Stimulated activated CD8-positive, alpha-beta memory T cell treated with anti-CD3 and anti-CD28 coated beads, Interleukin-4, amount 100 ng/mL, for 4 hours (primary cell): ENCODE data around the gene THSD4.

ENCODE experiments used
- DNase-seq, 2 donors: peaks; one replicate each; pipeline ENCODE4 v3.0.0-alpha.2; 2020; ENCODE audit warnings: low read depth in 2 of 2, low spot score in 1 of 2

THSD4 gene

GRCh38 chr15:71798641-71799040 is 683.4 kb downstream of the THSD4 start:
- DNase-seq = no peak

DNA sequence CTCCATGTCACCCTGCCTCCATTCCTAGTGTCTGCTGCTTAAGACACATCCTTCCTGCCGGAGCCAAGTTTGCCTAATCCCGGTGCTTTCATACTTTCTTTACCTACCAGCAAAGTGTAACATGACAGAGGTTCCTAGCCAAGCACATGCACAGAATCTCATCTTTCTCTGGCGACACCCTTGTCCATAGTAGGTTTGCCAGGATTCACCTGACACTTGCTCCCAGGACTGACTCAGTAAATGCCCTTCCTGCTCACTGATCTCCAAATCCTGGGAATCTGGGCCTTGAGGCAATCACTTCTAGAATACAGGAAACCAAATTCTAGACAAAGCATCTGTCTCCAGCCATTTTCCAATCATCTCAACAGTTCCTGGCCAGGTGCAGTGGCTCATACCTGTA is 684.9 kb downstream of the THSD4 start:
- DNase-seq = no peak

DNA sequence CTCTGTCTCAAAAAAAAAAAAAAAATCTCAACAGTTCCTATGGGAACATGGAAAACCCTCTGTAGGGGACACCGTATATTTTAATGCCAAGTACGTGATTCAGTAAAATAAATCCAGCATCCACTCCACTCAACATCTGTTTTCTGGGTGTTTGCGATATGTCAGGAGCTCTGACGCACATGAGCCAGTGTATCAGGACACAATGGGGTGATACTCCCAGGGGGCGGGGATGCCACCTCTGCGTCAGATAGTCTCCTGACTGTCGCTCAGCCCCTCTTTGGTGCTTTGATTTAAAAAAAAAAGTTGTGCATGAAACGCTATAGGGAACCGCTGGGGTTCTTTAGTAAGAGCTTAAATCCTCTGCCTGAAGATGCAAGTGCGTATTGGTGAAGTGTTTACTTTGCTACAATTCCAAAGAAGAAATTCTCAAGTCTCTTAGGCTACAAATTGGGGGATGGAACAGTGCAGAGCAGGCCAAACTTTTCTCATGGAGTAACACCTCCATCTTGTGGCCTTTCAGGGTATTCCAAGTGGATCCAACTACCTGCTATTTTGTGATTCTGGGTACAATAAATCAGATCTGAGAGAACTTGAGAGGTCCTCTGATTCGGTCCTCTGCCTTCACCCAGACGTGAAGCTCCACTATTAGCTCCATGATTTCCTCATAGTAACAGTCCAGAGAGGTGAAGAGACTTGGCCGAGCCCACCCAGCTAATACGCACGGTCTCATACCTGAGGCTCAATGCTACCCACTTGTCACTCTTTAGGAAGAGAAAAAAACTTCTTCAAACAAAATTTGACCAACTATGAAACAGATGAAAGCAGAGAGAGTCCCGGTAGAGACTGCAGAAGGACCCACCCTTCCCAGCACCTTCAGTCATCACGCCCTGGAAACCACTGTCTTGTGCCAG is 685.8 kb downstream of the THSD4 start:
- no peak for DNase-seq

GRCh38 chr15:71801935-71802655 is 686.8 kb downstream of the THSD4 start:
- DNase-seq = no peak

DNA sequence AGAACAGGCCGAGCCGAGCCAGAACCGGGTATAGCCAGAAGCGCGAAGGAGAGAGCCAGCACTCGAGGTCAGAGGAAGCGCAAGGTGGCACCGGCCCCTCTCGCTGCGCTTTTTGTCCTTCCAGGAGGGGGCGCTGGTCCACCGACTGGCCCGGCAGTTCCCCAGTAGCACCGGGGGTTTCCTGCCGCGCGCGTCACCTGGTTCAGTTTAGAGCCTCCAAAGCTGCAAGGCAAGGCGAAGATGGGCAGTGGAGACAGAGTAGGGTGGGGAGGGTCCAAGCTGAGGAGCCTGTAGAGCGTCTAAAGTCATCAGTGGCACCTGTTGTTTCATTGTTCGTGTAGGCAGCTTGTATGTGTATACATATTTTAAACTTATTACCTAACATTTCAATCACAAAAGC is 687.5 kb downstream of the THSD4 start:
- DNase-seq = no peak

GRCh38 chr15:71804226-71804625 is 689.0 kb downstream of the THSD4 start:
- no peak for DNase-seq

DNA sequence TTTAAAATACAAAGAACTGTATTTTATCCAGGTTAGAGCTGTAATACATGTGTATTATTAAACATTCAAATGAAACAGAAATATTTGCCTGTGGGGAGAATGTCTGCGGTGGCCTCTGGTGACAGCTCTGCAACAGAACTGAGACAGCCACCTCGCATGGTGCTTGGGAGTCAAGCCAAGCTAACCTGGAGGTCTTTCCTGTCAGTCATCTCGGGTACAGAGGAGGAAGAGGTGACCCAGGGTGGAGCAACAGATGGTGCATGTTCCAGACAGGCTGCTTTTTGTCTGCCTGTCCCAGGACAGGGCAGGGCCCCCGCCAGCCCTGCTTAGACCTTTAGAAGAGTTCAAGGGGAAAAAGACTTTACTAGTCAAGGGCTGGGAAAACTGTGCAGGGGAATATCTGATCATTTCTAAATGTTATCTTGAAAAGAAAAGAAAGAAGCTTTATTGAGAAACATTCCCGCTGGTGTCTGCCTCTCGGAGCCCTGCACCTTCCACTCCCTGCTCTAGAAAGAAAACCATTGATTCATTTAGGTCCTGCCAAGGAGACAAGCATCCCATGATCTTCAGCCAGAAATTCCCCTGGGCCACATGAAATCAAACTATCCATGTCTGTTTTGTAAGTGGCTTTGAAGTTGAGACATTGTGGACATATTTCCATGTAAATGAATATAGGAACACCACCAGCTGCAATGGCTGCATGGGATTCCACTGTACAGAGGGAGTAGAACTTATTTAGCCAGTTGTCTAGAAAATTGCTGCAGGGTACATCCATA is 689.6 kb downstream of the THSD4 start:
- no peak for DNase-seq

DNA sequence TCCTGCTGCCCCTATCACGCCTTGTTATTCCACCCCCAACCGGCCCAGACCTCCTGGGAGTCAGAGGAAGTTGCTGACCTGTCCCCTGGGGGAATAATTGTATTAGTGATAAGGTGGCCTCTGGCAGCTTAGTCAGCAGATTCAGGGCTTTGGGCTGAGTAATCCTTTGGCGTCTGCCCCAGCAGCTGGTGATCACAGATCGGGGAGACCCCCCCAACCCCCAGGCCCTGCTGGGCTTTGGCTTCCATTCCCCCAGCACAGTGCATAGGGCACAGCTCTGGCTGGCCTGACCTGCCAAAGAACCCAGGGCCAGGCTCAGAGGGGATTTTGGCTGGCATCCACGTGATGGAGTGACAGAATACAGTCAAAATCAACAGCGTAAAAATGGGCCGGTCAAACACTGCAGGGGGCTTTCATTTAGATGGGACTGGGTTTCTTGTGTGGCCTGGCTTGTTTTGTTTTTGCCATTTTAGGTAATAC is 691.2 kb downstream of the THSD4 start:
- DNase-seq = no peak

- no peak for DNase-seq
Measured at GRCh38 chr15:71807125-71807629, 691.9 kb downstream of the THSD4 start.

GRCh38 chr15:71807691-71808091 is 692.4 kb downstream of the THSD4 start:
- DNase-seq = no peak

GRCh38 chr15:71808311-71809020 is 693.2 kb downstream of the THSD4 start:
- DNase-seq = no peak

DNA sequence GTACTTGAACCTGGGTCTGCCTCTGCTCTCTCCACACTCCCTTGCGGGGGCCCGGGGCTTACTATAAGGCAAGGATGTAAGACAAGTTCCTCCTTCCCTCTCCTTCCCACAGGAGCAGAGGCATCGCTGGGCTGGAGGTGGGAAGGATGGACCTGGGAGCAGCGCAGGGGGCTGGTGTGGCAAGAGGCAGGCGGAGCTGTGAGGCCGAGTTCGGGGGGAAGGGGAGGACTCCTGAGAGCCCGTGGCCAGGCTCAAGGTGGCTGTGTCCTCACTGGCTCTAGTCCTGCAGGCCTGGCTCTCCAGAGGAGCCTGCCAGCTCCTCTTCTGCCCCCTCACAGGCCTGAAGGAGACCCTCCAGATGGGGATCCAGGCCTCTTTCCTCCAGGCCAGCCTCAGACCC is 694.1 kb downstream of the THSD4 start:
- DNase-seq = no peak

DNA sequence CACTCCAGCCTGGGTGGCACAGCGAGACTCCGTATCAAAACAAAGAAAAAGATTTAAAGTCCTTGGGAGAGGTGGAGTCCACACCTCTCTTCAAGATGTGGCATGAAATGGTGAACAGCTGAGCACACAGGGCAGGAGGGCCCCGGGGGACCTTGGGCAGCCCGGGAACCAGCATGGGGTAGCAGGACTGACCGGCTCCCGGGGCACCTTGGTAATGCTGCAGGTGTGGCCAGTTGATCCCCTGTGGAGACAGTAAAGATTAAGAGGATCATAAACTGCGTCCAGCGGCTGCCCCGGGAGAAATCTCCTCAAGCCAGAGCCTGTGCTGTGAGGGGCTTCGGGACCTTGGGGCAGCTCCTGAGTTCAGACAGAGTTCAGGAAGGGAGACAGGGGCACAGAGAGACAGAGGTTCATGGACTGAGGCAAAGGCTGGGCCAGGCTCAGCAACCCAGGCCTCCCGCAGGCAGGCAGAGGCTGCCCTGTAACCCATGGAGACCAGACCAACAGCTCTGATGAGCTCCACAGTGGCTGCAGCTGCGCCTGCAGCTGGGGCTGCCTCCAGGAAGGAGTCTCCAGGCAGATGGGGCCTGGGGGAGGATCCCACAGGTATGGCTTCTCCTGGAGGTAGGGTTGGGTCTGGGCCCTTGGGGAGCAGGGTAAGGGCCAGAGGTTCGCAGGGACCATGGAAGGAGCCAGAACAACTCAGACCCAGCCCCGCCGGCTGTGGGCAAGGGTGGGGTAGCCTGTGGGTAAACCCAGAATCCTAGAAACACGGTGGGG is 695.2 kb downstream of the THSD4 start, which contains the start of gene NR2E3:
Gene NR2E3, plus strand, starts transcription at position 299 of the 780 bp plus-strand sequence. Its CDS starts 190 bp downstream, at position 489.
- DNase-seq = no peak

GRCh38 chr15:71811036-71811736 is 695.9 kb downstream of the THSD4 start:
- DNase-seq = no peak

DNA sequence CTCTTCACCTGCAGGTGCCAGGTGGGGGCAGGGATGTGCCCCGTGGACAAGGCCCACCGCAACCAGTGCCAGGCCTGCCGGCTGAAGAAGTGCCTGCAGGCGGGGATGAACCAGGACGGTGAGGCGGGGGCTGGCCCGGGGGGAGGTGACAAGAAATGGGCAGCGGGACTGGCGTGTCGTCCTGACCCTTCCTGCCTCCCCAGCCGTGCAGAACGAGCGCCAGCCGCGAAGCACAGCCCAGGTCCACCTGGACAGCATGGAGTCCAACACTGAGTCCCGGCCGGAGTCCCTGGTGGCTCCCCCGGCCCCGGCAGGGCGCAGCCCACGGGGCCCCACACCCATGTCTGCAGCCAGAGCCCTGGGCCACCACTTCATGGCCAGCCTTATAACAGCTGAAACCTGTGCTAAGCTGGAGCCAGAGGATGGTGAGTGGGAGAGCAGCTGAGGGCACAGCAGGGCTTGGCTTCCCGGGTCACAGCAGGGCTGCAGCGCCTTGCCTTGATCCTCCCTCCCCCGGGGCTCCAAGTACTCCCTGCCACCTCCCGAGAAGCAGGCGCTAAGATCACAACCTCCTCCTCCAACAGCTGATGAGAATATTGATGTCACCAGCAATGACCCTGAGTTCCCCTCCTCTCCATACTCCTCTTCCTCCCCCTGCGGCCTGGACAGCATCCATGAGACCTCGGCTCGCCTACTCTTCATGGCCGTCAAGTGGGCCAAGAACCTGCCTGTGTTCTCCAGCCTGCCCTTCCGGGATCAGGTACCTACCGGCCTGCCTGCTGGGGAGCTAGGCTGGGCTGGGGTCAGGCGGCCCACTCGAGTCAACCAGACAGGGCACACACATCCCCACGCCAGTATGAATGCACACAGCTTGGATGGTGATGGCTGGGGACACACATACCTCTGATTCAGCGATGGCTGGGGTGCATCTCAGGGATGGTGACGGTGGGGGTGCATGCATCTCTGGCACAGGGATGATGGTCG is 696.8 kb downstream of the THSD4 start:
- DNase-seq = no peak

DNA sequence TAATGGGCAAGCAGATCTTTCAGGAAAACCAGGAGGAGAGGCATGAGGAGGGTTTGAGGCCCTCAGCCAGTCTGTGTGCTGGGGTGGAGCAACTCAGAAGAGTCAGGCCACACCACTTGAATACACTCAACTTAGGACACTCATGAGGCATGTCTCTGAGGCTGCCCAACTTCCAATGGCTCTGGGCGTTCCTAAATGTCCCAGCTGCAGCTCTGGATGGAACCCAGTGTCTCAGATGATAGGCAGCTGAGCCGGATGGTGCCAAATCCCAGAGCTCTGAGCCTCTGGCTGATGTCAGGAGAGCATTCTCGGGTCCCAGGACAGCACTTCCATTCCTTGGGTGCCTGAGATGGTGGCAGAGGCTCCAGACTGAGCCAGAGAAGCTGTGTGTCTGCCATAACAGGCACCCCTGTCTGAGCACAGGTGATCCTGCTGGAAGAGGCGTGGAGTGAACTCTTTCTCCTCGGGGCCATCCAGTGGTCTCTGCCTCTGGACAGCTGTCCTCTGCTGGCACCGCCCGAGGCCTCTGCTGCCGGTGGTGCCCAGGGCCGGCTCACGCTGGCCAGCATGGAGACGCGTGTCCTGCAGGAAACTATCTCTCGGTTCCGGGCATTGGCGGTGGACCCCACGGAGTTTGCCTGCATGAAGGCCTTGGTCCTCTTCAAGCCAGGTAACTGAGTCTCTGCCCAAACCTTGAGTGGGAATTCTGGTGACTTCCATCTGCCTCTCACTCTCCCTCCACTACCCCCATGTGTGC is 697.9 kb downstream of the THSD4 start:
- no peak for DNase-seq
